ENCODE measurements around the gene PFDN4. TPM values are rescaled to one million over a fixed set of nuclear protein-coding genes. Genes with fewer than 3 reads are reported as not detected.
"Not testable (repeated sequence)": the region's sequence is repeated elsewhere in the genome, so short reads cannot be mapped to it uniquely, and the experiment has no call there.

PFDN4 gene
- total RNA-seq, 1 donor from 2014 or later: 124 TPM

DNA sequence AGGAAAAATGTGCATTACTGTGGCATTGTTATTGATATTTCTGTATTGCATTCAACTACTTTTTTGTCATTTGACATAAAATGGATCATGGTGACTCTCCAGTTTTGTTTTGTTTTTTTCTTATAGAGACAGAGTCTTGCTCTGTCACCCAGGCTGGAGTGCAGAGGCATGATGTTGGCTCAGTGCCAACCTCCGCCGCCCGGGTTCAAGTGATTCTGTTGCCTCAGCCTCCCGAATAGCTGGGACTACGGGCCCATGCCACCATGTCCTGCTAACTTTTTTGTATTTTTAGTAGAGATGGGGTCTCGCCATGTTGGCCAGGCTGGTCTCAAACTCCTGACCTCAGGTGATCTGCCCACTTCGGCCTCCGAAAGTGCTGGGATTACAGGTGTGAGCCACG, 16.8 kb downstream of the PFDN4 start:
- not testable (repeated sequence) for DNase-seq

DNA sequence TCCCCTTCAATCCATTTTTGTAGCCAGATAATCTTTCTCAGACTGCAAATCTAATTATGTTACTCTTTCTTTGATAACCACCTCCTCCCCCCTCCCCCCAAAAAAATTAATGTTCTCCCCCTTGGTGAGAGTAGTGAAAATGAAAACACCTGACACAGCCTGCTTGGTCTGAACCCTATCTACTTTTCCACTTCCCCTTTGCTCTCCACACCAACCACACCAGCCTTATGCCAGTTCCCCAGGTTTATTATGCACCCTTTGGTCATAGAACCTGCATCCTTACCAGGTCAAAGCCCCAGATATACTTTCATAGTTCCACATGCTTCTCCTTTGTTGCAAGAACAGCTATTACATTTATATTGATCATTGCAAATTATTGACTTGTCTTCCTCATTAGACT, 19.4 kb downstream of the PFDN4 start:
- no peak for DNase-seq

DNA sequence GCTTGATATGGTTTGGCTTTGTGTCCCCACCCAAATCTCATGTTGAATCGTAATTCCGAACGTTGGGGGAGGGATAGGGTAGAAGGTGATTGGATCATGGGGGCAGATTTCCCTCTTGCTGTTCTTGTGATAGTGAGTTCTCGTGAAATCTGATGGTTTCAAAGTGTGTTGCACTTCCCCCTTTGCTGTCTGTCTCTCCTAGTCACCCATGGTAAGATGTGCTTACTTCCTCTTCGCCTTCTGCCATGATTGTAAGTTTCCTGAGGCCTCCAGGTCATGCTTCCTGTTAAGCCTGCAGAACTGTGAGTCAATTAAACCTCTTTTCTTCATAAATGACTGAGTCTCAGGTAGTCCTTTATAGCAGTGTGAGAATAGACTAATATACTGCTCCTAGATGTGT, 19.9 kb downstream of the PFDN4 start:
- no peak for DNase-seq

DNA sequence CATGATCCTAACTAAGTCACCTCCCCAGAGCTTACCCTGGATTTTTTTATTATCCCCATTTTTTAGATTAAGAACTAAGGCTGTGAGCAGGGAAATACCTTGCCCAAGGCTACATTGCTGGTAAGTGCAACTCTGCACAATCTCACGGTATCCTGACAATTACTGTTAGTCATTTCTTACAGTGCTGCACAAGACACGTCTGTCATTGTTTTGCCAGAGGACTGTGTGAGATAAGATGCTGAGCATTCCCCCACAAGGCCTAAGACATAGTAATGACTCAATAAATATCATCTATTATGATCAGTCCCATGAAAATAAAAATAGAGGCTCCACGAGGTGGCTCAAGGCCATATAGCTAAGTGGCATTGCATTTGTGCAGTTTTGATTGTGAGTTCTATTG, 21.0 kb downstream of the PFDN4 start:
- no peak for DNase-seq

DNA sequence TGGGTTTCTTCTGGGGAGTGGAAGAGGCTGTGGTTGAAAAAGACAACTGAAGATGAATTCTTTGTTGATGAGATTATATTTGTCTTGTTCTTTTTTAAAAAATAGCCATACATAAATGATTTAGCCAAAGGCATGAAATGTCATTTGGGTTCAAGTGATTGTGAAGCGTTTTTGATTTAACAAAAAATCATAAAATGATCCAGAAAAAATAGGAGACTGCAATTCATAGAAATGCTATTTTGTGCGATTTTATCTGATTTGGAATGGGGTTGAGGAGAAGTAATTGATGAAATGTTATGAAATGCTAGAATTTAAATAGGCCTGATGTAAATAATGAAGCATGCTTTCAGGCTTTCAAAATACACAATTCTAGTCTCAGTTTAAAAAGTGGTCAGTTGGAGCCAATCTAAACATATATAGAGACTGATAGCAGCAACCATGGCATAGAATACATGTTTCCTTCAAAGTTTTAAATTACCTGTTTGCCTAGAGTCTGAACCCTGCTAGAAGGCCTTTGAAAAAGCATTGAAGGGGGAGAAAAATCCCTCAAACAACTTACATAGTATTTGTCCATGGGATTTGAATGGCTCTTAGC, 21.8 kb downstream of the PFDN4 start:
- no peak for DNase-seq

DNA sequence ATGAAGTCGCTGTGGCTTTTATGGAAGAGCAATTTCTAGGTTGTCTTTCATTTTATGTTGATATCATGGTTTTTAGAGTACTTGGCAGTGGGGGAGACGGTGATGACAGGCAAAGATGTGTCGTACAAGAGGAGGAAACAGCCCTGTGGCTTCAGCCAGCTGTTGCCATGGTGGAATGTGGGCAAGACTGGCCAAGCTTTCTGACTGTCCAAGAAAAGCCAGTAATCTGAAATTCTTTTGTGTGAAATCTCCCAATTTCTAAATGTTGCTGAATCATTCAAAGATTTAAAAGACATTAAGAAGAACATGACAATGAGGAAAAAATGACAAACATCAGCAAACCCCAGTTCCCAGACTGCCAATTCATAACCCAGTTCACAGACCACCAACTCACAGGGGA, 23.1 kb downstream of the PFDN4 start:
- DNase-seq: no peak

DNA sequence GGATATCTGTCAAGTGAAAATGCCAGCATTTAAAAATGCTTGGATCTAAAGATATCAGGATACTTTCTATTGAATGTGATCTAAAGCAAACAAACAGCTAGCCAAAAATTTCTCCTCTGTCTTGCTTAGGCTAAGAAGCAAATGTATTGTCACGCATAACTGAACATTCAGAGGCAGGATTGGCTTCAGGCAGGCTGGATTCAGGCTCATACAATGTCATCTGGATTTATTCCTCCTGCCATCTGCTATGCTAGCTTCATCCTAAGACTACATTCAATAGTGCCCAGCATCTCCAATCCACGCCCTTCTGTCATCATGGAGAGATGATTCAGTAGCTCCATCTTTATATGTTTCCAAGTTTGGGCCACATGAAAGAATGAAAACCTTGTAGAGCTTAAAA, 27.1 kb downstream of the PFDN4 start:
- no peak for DNase-seq

DNA sequence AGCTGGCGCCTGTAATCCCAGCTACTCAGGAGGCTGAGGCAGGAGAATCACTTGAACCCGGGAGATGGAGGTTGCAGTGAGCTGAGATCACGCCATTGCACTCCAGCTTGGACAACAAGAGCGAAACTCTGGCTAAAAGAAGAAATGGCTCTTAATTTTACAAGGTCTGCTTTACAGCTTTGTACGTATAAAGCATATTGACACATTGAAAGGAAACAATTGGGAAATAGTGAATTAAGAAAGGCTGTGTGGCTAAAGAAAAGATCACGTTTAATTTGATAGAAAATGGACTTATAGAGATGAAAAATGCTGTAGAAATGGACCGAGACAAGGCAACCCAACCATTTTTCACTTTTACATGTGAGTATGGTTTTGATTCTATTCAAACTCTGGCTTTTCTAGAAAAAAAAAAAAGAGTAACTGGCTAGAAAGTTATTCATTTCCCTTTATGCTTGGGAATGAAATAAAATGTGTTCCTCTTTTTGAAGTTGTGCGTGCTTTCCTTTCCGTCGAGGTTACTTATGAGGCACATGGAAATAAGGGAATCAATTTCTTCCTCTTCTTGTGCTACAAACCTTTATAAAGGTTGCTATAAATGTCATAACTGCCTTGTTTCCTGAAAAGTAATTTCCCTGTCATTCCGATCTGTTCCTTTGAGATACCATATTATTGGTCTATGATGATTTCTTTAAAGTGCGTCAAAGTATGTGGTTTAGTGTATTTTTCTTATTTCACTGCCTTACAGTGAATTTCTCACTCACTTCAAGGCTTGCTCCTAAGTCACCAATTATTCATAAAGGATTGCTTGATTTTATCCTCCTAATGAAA, 29.4 kb downstream of the PFDN4 start:
- no peak for DNase-seq

DNA sequence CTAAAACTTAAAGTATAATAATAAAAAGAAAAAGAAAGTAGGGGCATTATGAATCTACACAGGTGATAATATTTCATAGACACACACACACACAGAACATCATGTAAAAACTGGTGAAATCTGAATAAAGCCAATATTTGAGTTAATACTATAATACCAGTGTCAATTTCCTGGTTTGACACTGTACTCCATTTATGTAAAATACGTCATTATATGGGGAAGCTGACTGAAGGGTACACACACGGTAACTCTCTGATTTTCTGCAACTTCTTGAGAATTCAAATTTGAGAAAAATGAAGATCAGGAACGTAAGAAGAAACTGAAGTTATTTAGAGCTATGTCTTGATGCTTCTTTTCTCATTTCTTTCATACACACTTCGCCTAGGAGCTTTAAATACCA, 36.2 kb downstream of the PFDN4 start:
- no peak for DNase-seq

DNA sequence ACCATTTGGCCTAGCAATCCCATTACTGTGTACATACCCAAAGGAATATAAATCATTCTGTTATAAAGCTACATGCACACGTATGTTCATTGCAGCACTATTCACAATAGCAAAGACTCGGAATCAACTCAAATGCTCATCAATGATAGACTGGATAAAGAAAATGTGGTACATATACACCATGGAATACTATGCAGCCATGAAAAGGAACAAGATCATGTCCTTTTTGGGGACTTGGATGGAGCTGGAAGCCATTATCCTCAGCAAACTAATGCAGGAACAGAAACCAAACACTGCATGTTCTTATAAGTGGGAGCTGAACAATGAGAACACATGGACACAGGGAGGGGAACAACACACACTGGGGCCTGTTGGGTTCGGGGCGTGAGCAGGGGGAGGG, 40.8 kb downstream of the PFDN4 start:
- DNase-seq: not testable (repeated sequence)

DNA sequence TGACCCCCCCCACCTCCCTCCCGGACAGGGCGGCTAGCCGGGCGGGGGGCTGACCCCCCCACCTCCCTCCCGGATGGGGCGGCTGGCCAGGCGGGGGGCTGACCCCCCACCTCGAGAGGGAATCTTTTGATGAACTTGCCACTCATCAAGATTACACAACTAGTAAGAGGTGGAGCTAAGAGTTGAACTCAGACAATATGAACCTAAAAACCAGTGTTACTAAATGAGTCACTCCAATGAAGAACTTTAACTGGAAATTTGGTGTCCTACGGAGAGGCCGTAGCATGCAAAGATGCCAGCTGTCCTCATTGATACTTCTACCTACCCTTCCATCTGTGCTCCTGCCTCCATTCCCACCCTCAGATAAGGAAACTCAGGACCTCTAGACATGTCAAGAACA, 42.8 kb downstream of the PFDN4 start:
- no peak for DNase-seq

DNA sequence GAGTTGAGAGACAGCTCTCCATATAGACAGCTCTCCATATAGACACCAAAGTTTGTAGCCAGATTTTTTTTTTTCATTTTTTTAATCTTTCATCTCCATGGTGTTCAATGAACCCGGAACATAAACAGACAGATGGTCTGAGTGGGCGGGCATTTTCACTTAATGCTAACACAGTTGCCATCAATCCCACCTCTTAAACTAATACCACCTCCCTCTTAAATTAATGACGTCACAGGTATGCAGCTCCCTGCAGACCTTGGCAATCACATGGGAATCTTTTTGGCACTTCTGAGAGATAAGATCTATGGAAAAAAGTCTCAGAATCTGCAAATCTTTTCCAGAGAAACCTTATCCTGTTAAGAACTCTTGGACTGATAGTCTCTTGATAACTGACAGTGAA, 43.2 kb downstream of the PFDN4 start:
- no peak for DNase-seq

DNA sequence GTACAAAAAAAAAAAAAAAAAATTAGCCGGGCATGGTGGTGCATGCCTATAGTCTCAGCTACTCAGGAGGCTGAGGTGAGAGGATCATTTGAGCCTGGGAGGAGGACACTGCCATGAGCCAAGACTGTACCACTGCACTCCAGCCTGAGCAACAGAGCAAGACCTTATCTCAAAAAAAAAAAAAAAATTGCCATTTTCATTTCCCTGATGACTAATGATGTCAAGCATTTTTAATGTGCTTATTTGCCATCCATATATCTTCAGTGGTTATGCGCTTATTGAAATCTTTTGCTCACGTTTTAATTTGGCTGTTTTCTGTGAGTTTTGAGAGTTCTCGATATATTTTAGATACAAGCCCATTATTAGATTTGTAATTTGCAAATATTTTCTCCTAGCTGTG, 46.7 kb downstream of the PFDN4 start:
- no peak for DNase-seq

DNA sequence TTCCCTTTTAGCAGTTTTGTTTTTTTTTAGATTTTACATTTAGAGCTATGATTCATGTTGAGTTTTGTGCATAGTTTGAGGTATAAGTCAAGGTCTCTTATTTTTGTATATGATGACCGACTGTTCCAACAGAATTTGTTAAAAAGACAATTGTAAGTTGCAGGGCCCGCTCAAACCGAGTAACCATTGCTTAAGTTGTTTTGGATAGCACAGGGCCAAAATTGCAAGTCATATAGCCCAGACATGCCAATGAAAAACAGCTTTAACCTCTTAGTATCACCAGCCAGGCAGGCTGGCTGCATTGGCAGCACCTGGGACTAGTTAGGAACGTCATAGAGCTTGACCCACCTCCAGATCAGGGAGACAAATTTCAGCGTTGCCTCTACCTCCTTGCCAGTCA, 47.3 kb downstream of the PFDN4 start:
- no peak for DNase-seq

DNA sequence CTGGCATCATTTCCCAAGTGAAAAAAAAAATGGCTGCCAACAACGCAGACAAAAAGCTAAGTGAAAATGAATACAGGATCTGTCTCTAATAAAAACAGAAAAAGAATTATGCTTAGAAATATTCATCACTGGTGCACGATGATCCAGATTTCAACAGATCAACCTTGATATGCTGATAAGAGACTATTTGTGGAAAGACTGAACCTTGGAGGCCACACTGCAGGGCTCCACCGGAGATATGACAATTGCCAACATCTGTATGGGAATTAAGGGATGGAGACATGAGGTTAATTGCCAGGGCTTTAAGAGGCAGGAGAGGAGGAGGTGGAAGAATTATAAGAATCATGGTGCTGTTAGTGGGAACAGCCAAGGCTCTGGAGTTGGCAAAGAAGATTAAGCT, 48.3 kb downstream of the PFDN4 start:
- no peak for DNase-seq

DNA sequence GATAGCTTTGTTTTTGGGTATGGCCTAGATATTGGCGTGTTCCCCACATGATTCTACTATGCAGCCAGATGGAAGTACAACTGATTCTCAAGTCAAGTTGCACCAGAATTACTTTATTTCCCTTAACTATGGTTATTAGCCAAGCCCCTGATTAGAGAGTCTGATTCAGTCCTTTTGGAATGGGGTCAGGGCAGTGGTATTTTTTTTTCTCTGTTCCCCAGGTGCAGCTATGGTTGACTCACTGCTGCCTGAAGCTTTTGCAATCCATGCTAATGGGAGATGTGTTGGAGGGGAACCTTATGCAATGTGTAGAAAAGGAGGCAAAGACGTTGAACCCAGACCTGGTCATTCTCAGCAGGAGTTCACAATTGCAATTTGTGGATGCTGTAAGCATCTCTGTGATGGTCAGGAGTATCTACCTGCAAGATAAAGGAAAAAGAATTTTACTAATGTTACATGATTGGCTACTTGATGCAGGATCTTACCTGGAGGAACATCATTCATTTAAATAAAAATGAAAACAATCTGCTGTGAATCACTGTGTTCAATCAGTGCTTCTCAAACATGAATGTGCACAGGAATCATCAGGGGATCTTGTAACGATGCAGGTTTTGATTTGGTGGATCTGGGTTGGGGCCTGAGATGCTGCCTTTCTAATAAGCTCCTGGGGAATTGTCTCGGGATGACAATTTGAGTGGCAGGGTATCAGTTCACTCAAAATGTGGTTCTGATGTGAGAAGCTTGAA, 49.4 kb downstream of the PFDN4 start:
- no peak for DNase-seq

DNA sequence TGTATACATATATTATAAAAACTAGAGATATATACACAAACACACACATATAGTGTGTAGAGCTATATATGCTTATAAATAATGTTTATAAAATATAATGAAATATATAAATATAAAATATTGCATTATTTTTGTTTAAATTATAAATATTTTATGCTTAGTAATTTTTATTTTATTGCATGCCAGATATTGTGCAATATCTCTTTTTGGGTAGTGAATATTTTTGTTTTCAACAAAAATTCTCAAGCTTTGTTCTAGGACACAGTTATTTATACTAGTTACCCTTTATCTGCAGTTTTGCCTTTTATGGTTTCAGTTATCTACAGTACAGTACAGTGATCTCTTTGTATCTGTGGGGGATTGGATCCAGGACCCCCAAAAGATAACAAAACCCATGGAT, 52.2 kb downstream of the PFDN4 start:
- no peak for DNase-seq

DNA sequence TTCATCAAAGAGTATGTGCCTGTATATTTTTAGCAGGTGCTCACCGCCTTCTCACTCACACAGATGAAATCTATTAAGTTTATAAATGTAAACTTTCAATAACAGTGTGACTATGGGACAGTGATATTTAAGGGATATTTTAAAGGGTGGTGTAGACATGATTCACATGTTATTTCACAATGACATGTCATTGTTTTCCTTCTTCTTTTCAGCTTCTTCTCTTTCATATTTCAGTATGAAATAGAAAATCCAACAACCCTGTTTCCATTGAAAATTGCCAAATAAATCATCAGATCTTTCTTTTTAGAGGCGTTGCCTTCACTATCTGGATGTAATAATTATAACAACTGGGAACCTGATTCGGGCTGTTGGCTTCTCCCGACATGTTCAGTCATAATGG, 54.8 kb downstream of the PFDN4 start:
- DNase-seq: no peak

DNA sequence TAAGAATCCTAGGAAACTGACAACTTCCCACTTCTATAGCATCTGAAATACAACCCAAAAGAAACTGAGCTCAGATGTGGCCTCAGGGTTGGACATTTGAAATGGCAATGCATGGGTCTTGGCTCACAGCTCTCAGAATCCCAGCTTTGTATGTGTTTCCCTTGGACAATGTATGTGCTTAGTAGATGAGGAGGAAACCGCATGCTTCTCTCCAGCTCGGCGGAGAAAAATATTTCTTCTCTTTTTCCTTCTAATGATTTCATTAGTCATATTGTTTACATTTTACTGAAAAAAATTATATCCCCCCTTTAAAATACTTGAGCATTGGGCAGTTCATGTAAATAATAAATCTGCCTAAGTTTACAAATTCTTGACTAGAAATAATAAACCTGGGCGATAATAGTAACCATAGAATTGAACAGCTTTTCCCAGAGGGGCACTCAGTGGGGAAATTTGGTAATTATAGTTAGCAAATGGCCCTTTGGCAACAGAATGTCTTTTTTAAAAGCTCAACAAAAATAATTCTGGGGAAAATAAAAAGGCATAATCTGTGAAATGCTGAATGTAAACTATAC, 55.3 kb downstream of the PFDN4 start:
- DNase-seq: no peak

DNA sequence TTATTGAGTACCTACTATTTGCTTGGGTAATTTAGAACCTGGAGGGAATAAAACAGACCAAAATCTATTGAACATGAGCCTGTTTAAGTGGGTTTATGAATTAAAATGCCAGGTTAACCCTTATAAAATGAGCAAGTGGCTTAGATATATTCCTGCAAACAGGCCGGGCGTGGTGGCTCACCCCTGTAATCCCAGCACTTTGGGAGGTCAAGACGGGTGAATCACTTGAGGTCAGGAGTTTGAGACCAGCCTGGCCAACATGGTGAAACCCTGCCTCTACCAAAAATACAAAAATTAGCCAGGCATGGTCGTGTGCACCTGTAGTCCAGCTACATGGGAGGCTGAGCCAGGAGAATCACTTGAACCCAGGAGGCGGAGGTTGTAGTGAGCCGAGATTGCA, 57.9 kb downstream of the PFDN4 start:
- not testable (repeated sequence) for DNase-seq

DNA sequence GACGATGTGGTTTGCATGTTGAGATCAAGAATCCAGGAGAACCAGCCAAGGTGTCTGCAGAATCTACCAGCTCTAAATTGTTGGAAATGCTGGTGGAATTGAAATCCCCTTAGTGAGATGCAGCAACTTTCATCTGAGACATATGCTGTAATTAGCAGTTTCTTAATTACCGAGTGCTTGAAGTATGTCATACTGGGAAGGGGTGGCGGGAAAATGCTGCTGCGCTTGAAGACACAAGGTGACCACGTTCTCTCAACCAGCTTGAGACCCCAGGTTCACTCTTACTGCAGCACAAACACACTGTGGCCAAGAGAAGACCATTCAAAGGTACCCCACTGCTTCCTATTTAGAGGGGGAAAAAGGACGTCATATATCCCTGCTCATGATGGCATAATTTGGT, 59.0 kb downstream of the PFDN4 start:
- DNase-seq: no peak

DNA sequence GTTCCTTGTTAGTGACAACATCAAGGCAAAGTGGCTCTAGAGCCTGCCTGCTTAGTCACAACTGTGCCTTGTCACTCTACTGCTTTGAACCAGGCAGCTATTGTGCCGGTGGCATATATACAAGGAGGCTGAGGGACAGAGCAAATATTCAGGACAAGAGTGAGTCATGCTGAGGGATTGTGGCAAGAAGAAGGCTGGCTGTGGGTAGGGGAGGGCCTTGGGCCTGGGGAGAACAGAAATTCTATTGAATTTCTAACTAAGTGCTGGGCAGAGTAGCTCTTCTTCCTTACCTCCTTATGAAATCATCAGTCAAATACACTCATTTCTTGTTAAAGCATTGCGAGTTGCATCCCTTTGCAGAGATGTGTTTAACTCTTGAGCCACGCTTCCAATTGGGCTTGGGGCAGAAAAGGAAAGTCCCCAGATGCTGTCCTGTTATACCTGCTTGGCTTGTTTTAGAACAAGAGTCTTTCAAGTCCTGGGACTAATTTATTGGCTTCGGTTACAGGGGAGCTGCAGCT, 59.7 kb downstream of the PFDN4 start:
- DNase-seq: no peak

DNA sequence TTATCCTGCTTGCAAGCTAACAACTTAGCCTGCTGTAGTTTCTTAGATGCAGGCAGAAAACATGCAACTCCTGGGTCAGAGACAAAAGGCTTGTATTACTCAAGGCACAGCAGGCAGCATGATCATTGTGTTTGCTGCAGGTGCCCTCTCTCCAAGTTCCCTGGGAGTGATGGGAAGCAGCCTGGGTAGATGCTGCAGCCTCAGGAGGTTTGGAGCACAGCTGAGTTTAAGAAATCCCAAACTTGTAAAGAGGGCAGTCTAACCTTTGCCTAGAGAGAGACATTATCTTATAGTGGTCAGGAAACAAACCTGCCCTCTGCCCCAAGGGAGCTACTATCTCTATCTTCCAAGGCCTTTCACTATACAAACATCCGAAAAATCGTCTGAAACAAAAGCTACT, 61.1 kb downstream of the PFDN4 start:
- DNase-seq: no peak
